ENCODE measurements around the gene PNMA6E. TPM values are rescaled to one million over a fixed set of nuclear protein-coding genes. Genes with fewer than 3 reads are reported as not detected.

PNMA6E gene
- total and polyA plus RNA-seq, 9 of the 15 experiments (the other 6 are each of a cell fraction or from before 2014, with no cell fraction given), result 0.03 TPM; not detected in 8

GRCh38 chrX:153411255-153411987, 10.3 kb upstream of the PNMA6E start, which contains the start of gene ZFP92 (continued):
- no peak for TF ChIP-seq TOE1 (IDR thresholded peaks at IDR 0.05; ENCODE audit: borderline replicate concordance)
- no peak for TF ChIP-seq TOE1 (CRISPR knock-in tag; IDR thresholded peaks at IDR 0.05; ENCODE audit: borderline replicate concordance, low read depth)
- no peak for TF ChIP-seq ZNF449 (CRISPR knock-in tag; IDR thresholded peaks at IDR 0.05)
- no peak for TF ChIP-seq CAMTA2 (CRISPR knock-in tag; conservative IDR thresholded peaks at IDR 0.05)
- TF ChIP-seq ZNF512 (tag; IDR thresholded peaks at IDR 0.05), result no peak
- no peak for TF ChIP-seq ZNF609 (CRISPR knock-in tag; IDR thresholded peaks at IDR 0.05; ENCODE audit: borderline replicate concordance)
- TF ChIP-seq IRF9 (tag; IDR thresholded peaks at IDR 0.05), result no peak
- no peak for TF ChIP-seq ZNF398 (CRISPR knock-in tag; IDR thresholded peaks at IDR 0.05)
- 0 out of 4 replicates have a peak, but pooled peaks of 1 of the 2 experiments have one; percentile 51 for TF ChIP-seq TEAD1 (CRISPR knock-in tag; IDR thresholded peaks at IDR 0.05)
- peak; percentile 67 for TF ChIP-seq GABPA (tag; conservative IDR thresholded peaks at IDR 0.05; ENCODE audit: low read depth)
- no peak for TF ChIP-seq EHMT2 (IDR thresholded peaks at IDR 0.05)
- TF ChIP-seq DIDO1 (tag; IDR thresholded peaks at IDR 0.05; ENCODE audit: low read depth), result no peak
- TF ChIP-seq FUS (optimal IDR thresholded peaks at IDR 0.05; ENCODE audit: low read depth, low read length), result no peak
- no peak for TF ChIP-seq ZNF780A (CRISPR knock-in tag; IDR thresholded peaks at IDR 0.05)
- no peak for TF ChIP-seq NFATC3 (IDR thresholded peaks at IDR 0.05)
- no peak for TF ChIP-seq EWSR1 (IDR thresholded peaks at IDR 0.05; ENCODE audit: borderline replicate concordance, low read depth, partially characterized antibody)

All from K562 (cell line).